ENCODE data around the gene LIPT2.
"Not testable (repeated sequence)": the region's sequence is repeated elsewhere in the genome, so short reads cannot be mapped to it uniquely, and the experiment has no call there.

Gene LIPT2

GRCh38 chr11:74520316-74520715 lies 26.8 kb upstream of the LIPT2 start:
- no peak overlapping the region for H3K4me3 ChIP-seq (ENCODE audit: low read depth, low read length)
- no peak for TF ChIP-seq CTCF (IDR thresholded peaks at IDR 0.05; ENCODE audit: low read depth, low read length)

- H3K4me3 ChIP-seq (ENCODE audit: low read depth, low read length): no peak overlapping the region
- TF ChIP-seq CTCF (IDR thresholded peaks at IDR 0.05; ENCODE audit: low read depth, low read length): no peak
These were observed 26.2 kb upstream of the LIPT2 start for GRCh38 chr11:74519710-74520109.

GRCh38 chr11:74517592-74517991 lies 24.1 kb upstream of the LIPT2 start:
- H3K4me3 ChIP-seq (ENCODE audit: low read depth, low read length): not testable (repeated sequence)

- TF ChIP-seq CTCF (IDR thresholded peaks at IDR 0.05; ENCODE audit: low read depth, low read length): no peak
- H3K4me3 ChIP-seq (ENCODE audit: low read depth, low read length): no peak overlapping the region
These were observed 14.1 kb upstream of the LIPT2 start for GRCh38 chr11:74507582-74507981.

- TF ChIP-seq CTCF (IDR thresholded peaks at IDR 0.05; ENCODE audit: low read depth, low read length): no peak
- no peak overlapping the region for H3K4me3 ChIP-seq (ENCODE audit: low read depth, low read length)
These were observed 13.3 kb upstream of the LIPT2 start for GRCh38 chr11:74506823-74507222.

GRCh38 chr11:74505911-74506310 lies 12.4 kb upstream of the LIPT2 start:
- no peak overlapping the region for H3K4me3 ChIP-seq (ENCODE audit: low read depth, low read length)
- TF ChIP-seq CTCF (IDR thresholded peaks at IDR 0.05; ENCODE audit: low read depth, low read length): no peak

- H3K4me3 ChIP-seq (ENCODE audit: low read depth, low read length): no peak overlapping the region
- TF ChIP-seq CTCF (IDR thresholded peaks at IDR 0.05; ENCODE audit: low read depth, low read length): no peak
These were observed 10.7 kb upstream of the LIPT2 start for GRCh38 chr11:74504100-74504691.

- TF ChIP-seq CTCF (IDR thresholded peaks at IDR 0.05; ENCODE audit: low read depth, low read length): no peak
- H3K4me3 ChIP-seq (ENCODE audit: low read depth, low read length): no peak overlapping the region
These were observed 1.4 kb upstream of the LIPT2 start for GRCh38 chr11:74494916-74495315.
